GM23338 (cell line): ENCODE measurements around the gene DAB1. TPM values are rescaled to one million over a fixed set of nuclear protein-coding genes. Genes with fewer than 3 reads are reported as not detected.

Experiments
- ATAC-seq: fragments of 200-7000 bp; cut with Tn5 transposase; 3 replicates; pipeline ENCODE4 v1.9.1; 2020
- DNase-seq: peaks from one replicate; pipeline ENCODE4 v3.0.0-alpha.2; 2015; ENCODE audit warnings: low spot score
- H2AFZ ChIP-seq: fragments of 200-600 bp; sonication (generic); 2 replicates; pipeline ENCODE4 v1.8.0; 2016; ENCODE audit warnings: antibody characterized with exemption, mild to moderate bottlenecking, moderate library complexity
- H3F3A ChIP-seq: fragments of 200-600 bp; sonication (generic); replicated peaks from 2 replicates; pipeline ENCODE4 v1.8.0; 2017; ENCODE audit warnings: antibody characterized with exemption, mixed run types, low read depth
- H3K27ac ChIP-seq: fragments of 200-600 bp; sonication (generic); 2 replicates; pipeline ENCODE4 v1.6.1; 2016; ENCODE audit warnings: low read depth
- H3K27me3 ChIP-seq: fragments of 200-600 bp; sonication (generic); 2 replicates; pipeline ENCODE4 v1.8.0; 2016; ENCODE audit warnings: mild to moderate bottlenecking, mixed run types, moderate library complexity; ENCODE audit not compliant: insufficient read depth
- H3K36me3 ChIP-seq: fragments of 200-600 bp; sonication (generic); 2 replicates; pipeline ENCODE4 v1.8.0; 2016; ENCODE audit warnings: mild to moderate bottlenecking; ENCODE audit not compliant: insufficient read depth
- H3K4me1 ChIP-seq: fragments of 200-600 bp; sonication (generic); 2 replicates; pipeline ENCODE4 v1.8.0; 2016; ENCODE audit warnings: mild to moderate bottlenecking, moderate library complexity; ENCODE audit not compliant: insufficient read depth
- H3K4me2 ChIP-seq: fragments of 200-600 bp; sonication (generic); 2 replicates; pipeline ENCODE4 v1.7.1; 2017; ENCODE audit warnings: mixed run types
- H3K4me3 ChIP-seq: fragments of 200-600 bp; sonication (generic); 2 replicates; pipeline ENCODE4 v1.6.1; 2016; ENCODE audit warnings: mixed run types
- H3K79me2 ChIP-seq: fragments of 200-600 bp; sonication (generic); replicated peaks from 2 replicates; pipeline ENCODE4 v1.8.0; 2017; ENCODE audit warnings: mild to moderate bottlenecking; ENCODE audit not compliant: insufficient read depth
- H3K9me2 ChIP-seq: fragments of 200-600 bp; sonication (generic); 2 replicates; pipeline ENCODE4 v1.8.0; 2017; ENCODE audit not compliant: insufficient read depth
- H4K20me1 ChIP-seq: fragments of 200-600 bp; sonication (generic); replicated peaks from 2 replicates; pipeline ENCODE4 v1.8.0; 2017; ENCODE audit warnings: mild to moderate bottlenecking; ENCODE audit not compliant: insufficient read depth
- H3K27ac Mint-ChIP-seq: 2 replicates; pipeline ENCODE4 v1.8.0; 2020; ENCODE audit warnings: inconsistent platforms, mild to moderate bottlenecking, moderate library complexity, mixed read lengths
- H3K27me3 Mint-ChIP-seq: 3 replicates; pipeline ENCODE4 v1.8.0; 2022; ENCODE audit warnings: low read depth, mild to moderate bottlenecking, moderate library complexity, mixed read lengths, inconsistent platforms; ENCODE audit not compliant: insufficient read depth, poor library complexity
- H3K36me3 Mint-ChIP-seq: 3 replicates; pipeline ENCODE4 v1.8.0; 2021; ENCODE audit warnings: low read depth, mild to moderate bottlenecking, inconsistent platforms, moderate library complexity, mixed read lengths
- H3K4me1 Mint-ChIP-seq: 3 replicates; pipeline ENCODE4 v1.8.0; 2020; ENCODE audit warnings: mild to moderate bottlenecking, inconsistent platforms, mixed read lengths
- H3K4me3 Mint-ChIP-seq: 3 replicates; pipeline ENCODE4 v1.8.0; 2021; ENCODE audit warnings: moderate library complexity, mild to moderate bottlenecking, inconsistent platforms, mixed read lengths
- H3K9me3 Mint-ChIP-seq: 3 replicates; pipeline ENCODE4 v1.8.0; 2020; ENCODE audit warnings: moderate library complexity, mild to moderate bottlenecking, inconsistent platforms, mixed read lengths
- CREB1 ChIP-seq: fragments of 250-450 bp; sonication (Bioruptor Pico); IDR thresholded peaks from 2 replicates; pipeline ENCODE4 v1.5.0; 2020; ENCODE audit warnings: low read depth, mild to moderate bottlenecking, moderate library complexity
- EZH2 ChIP-seq: fragments of 200-600 bp; sonication (generic); IDR thresholded peaks from one replicate; pipeline ENCODE4 v1.8.0; 2017; ENCODE audit warnings: antibody characterized with exemption, mild to moderate bottlenecking, low read depth; ENCODE audit not compliant: unreplicated experiment
- EZH2phosphoT487 ChIP-seq: fragments of 200-600 bp; sonication (generic); IDR thresholded peaks from one replicate; pipeline ENCODE4 v1.8.1; 2018; ENCODE audit warnings: antibody characterized with exemption; ENCODE audit not compliant: unreplicated experiment
- POLR2AphosphoS5 ChIP-seq: IDR thresholded peaks from 2 replicates; pipeline ENCODE4 v1.6.1; 2016; ENCODE audit warnings: antibody characterized with exemption, low read depth
- STAT1 ChIP-seq: IDR thresholded peaks from one replicate; pipeline ENCODE4 v1.6.1; 2016; ENCODE audit warnings: antibody characterized with exemption; ENCODE audit not compliant: unreplicated experiment
- ZNF331 ChIP-seq: fragments of 250-450 bp; sonication (Bioruptor Pico); IDR thresholded peaks from 2 replicates; pipeline ENCODE4 v1.5.0; 2020; ENCODE audit warnings: low read depth, mild to moderate bottlenecking, moderate library complexity
- polyA plus RNA-seq: library from polyadenylated mRNA; unstranded; fragments of >200 nt; fragmentation: Nextera tagmentation; extraction: Ambion mirVana; gene quantifications from 2 replicates; pipeline ENCODE4 v1.2.1, GENCODE V29; 2016
- total RNA-seq: library from RNA; depleted of rRNA; stranded (reverse); fragments of >200 nt; shearing (Covaris generic); gene quantifications from 2 replicates; pipeline ENCODE4 v1.2.3, GENCODE V29; 2014
- TF ChIP-seq, protein P1 (sequence below), 2 experiments: fragments of 200-600 bp in 1 of 2; sonication (generic) in 1 of 2; conservative IDR thresholded peaks; 2 replicates each; pipeline versions ENCODE4 v1.5.1 to v1.6.1; 2016 to 2017; ENCODE audit warnings: antibody characterized with exemption in 2 of 2, low read depth in 2 of 2, mild to moderate bottlenecking in 2 of 2, moderate library complexity in 1 of 2
- TF ChIP-seq, protein P2 (sequence below): fragments of 250-450 bp; sonication (Bioruptor Pico); IDR thresholded peaks from 2 replicates; pipeline ENCODE4 v1.5.0; 2020; ENCODE audit warnings: mild to moderate bottlenecking, moderate library complexity

DAB1 gene
- total and polyA plus RNA-seq, 2 experiments from 2014 or later: 12.8 to 14.5 TPM

DNA sequence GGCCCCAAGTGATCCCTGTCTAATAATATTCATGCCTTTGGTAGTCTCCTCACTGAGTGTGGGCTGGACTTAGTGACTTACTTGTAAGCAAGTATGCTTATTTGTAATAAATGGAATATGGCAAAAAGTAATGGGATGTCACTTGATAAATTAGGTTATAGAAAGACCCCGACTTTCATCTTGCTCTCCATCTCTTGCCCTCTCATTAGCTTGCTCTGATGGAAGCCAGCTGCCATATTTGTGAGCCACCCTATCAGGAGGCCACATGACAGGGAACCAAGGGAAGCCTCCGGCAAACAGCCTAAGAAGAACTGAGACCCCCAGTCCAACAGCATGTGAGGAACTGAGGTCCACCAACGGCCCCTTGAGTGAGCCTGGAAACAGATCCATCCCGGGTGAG is 107.0 kb downstream of the DAB1 start:
- no peak for TF ChIP-seq EZH2phosphoT487
- TF ChIP-seq, protein P1, sequence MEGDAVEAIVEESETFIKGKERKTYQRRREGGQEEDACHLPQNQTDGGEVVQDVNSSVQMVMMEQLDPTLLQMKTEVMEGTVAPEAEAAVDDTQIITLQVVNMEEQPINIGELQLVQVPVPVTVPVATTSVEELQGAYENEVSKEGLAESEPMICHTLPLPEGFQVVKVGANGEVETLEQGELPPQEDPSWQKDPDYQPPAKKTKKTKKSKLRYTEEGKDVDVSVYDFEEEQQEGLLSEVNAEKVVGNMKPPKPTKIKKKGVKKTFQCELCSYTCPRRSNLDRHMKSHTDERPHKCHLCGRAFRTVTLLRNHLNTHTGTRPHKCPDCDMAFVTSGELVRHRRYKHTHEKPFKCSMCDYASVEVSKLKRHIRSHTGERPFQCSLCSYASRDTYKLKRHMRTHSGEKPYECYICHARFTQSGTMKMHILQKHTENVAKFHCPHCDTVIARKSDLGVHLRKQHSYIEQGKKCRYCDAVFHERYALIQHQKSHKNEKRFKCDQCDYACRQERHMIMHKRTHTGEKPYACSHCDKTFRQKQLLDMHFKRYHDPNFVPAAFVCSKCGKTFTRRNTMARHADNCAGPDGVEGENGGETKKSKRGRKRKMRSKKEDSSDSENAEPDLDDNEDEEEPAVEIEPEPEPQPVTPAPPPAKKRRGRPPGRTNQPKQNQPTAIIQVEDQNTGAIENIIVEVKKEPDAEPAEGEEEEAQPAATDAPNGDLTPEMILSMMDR (conservative IDR thresholded peaks at IDR 0.05; ENCODE audit: low read depth in 2 of 2): no peak
- TF ChIP-seq EZH2: no peak
- no peak for TF ChIP-seq CREB1 (CRISPR knock-in tag)
- TF ChIP-seq POLR2AphosphoS5: no peak
- no peak for TF ChIP-seq STAT1
- TF ChIP-seq, protein P2, sequence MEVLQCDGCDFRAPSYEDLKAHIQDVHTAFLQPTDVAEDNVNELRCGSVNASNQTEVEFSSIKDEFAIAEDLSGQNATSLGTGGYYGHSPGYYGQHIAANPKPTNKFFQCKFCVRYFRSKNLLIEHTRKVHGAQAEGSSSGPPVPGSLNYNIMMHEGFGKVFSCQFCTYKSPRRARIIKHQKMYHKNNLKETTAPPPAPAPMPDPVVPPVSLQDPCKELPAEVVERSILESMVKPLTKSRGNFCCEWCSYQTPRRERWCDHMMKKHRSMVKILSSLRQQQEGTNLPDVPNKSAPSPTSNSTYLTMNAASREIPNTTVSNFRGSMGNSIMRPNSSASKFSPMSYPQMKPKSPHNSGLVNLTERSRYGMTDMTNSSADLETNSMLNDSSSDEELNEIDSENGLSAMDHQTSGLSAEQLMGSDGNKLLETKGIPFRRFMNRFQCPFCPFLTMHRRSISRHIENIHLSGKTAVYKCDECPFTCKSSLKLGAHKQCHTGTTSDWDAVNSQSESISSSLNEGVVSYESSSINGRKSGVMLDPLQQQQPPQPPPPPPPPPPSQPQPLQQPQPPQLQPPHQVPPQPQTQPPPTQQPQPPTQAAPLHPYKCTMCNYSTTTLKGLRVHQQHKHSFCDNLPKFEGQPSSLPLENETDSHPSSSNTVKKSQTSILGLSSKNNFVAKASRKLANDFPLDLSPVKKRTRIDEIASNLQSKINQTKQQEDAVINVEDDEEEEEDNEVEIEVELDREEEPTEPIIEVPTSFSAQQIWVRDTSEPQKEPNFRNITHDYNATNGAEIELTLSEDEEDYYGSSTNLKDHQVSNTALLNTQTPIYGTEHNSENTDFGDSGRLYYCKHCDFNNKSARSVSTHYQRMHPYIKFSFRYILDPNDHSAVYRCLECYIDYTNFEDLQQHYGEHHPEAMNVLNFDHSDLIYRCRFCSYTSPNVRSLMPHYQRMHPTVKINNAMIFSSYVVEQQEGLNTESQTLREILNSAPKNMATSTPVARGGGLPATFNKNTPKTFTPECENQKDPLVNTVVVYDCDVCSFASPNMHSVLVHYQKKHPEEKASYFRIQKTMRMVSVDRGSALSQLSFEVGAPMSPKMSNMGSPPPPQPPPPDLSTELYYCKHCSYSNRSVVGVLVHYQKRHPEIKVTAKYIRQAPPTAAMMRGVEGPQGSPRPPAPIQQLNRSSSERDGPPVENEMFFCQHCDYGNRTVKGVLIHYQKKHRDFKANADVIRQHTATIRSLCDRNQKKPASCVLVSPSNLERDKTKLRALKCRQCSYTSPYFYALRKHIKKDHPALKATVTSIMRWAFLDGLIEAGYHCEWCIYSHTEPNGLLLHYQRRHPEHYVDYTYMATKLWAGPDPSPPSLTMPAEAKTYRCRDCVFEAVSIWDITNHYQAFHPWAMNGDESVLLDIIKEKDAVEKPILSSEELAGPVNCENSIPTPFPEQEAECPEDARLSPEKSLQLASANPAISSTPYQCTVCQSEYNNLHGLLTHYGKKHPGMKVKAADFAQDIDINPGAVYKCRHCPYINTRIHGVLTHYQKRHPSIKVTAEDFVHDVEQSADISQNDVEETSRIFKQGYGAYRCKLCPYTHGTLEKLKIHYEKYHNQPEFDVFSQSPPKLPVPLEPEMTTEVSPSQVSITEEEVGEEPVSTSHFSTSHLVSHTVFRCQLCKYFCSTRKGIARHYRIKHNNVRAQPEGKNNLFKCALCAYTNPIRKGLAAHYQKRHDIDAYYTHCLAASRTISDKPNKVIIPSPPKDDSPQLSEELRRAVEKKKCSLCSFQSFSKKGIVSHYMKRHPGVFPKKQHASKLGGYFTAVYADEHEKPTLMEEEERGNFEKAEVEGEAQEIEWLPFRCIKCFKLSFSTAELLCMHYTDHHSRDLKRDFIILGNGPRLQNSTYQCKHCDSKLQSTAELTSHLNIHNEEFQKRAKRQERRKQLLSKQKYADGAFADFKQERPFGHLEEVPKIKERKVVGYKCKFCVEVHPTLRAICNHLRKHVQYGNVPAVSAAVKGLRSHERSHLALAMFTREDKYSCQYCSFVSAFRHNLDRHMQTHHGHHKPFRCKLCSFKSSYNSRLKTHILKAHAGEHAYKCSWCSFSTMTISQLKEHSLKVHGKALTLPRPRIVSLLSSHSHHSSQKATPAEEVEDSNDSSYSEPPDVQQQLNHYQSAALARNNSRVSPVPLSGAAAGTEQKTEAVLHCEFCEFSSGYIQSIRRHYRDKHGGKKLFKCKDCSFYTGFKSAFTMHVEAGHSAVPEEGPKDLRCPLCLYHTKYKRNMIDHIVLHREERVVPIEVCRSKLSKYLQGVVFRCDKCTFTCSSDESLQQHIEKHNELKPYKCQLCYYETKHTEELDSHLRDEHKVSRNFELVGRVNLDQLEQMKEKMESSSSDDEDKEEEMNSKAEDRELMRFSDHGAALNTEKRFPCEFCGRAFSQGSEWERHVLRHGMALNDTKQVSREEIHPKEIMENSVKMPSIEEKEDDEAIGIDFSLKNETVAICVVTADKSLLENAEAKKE (CRISPR knock-in tag): no peak
- TF ChIP-seq ZNF331 (CRISPR knock-in tag): no peak
- Mint-ChIP-seq H3K4me3 (no peak overlapping the region), H3K9me3 (peaks cover 8% of the 10 kb centered on the region; the same call in 1 of the 3 replicates), H3K4me1 (peaks cover 7% of the 10 kb centered on the region), H3K36me3 (peaks cover 8% of the 10 kb centered on the region), H3K27ac (no peak overlapping the region), H3K27me3 (peaks cover 3% of the 10 kb centered on the region)
- no peak overlapping the region for H2AFZ ChIP-seq
- no peaks in the 10 kb centered on the region for H3K79me2 ChIP-seq
- no peaks in the 10 kb centered on the region for H4K20me1 ChIP-seq
- no peak for ATAC-seq
- H3K4me2 ChIP-seq: no peak overlapping the region
- no peak for DNase-seq
- no peaks in the 10 kb centered on the region for H3K27me3 ChIP-seq
- H3K4me3 ChIP-seq: no peak overlapping the region
- peaks cover 4% of the 10 kb centered on the region; the same call in 1 of the 2 replicates for H3K4me1 ChIP-seq
- no peaks in the 10 kb centered on the region for H3K36me3 ChIP-seq
- no peaks in the 10 kb centered on the region for H3F3A ChIP-seq
- H3K9me2 ChIP-seq: no peaks in the 10 kb centered on the region; the same call in 1 of the 2 replicates
- no peak overlapping the region for H3K27ac ChIP-seq
